Liver (tissue), 3 donors: ENCODE measurements around the gene LRMDA.

Source experiments
- TAF1 ChIP-seq: conservative IDR thresholded peaks from 2 replicates; pipeline ENCODE4 v1.6.1; 2016; ENCODE audit warnings: antibody characterized with exemption, mild to moderate bottlenecking
- YY1 ChIP-seq: IDR thresholded peaks from 2 replicates; pipeline ENCODE4 v1.6.1; 2016; ENCODE audit warnings: antibody characterized with exemption, mild to moderate bottlenecking
- TF ChIP-seq, protein P1 (sequence below): fragments of 150-350 bp; IDR thresholded peaks from 2 replicates; pipeline ENCODE4 v1.5.1; 2017; ENCODE audit warnings: improper control_type of control experiment, low read depth, low read length; ENCODE audit not compliant: missing input control
- donor health status: healthy.
- donor health status: healthy.

DNA sequence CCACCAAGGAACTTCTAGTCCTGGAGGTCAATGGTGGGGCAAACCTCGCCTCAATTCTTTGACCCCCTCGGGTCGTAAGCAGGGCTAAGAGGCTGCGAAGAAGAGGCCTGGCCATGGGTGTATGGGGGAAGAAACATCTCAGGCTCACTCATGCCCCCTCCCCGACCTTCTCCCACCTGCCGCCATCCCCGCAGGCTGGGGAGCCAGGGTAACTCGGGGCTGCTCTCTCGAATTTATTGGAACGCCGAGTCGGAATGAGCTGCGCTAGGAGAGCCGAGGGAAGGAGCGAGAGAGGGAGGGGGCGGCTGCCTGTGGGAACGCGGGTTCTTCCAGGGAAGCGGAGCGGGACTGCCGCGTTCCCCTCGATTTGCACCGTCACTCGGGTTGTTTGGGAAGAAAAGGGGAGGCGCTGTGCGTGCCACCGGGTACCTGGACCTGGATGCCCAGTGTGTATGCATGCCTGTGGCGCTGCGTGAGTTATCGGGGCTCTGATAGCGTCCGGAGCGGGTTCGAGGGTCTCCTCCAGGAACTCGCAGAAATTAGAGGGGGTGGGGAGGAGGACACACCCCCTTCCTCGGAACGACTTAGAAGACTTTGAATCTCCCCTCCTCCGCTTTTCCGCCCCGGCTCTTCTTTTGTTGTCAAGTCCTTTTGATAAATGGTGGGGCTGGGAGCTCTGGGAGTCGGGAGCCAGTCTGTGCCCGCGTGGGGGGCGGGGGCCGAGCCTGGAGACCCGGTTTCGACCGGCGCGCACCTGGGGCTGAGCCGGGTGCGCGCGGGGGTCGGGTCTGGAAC, 28.1 kb upstream of the LRMDA start:
- TF ChIP-seq, protein P1, sequence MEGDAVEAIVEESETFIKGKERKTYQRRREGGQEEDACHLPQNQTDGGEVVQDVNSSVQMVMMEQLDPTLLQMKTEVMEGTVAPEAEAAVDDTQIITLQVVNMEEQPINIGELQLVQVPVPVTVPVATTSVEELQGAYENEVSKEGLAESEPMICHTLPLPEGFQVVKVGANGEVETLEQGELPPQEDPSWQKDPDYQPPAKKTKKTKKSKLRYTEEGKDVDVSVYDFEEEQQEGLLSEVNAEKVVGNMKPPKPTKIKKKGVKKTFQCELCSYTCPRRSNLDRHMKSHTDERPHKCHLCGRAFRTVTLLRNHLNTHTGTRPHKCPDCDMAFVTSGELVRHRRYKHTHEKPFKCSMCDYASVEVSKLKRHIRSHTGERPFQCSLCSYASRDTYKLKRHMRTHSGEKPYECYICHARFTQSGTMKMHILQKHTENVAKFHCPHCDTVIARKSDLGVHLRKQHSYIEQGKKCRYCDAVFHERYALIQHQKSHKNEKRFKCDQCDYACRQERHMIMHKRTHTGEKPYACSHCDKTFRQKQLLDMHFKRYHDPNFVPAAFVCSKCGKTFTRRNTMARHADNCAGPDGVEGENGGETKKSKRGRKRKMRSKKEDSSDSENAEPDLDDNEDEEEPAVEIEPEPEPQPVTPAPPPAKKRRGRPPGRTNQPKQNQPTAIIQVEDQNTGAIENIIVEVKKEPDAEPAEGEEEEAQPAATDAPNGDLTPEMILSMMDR, result no peak
- TF ChIP-seq TAF1 (no peak), YY1 (no peak)
